Measurements from ENCODE around the gene EFCC1. TPM values are rescaled to one million over a fixed set of nuclear protein-coding genes. Genes with fewer than 3 reads are reported as not detected.
"Not testable (repeated sequence)": the region's sequence is repeated elsewhere in the genome, so short reads cannot be mapped to it uniquely, and the experiment has no call there.

The EFCC1 gene
- total and polyA plus RNA-seq, 3 donors from 2014 or later: 2.6 to 2.9 (median 2.8) TPM

GRCh38 chr3:129087138-129087702, 86.1 kb downstream of the EFCC1 start:
- DNase-seq: peak; percentile 64
- TF ChIP-seq CTCF (IDR thresholded peaks at IDR 0.05) (no peak), POLR2A (IDR thresholded peaks at IDR 0.05) (no peak)
- H3K27ac ChIP-seq: peak overlapping the region; percentile 81 to 88
- H3K36me3 ChIP-seq (ENCODE audit: low read depth, missing control alignments): no peaks in the 10 kb centered on the region
- H3K4me3 ChIP-seq: no peak overlapping the region
- intact Hi-C loops (cut with DNase I; ENCODE audit: low total_unique reads): no loop called here
- no peaks in the 10 kb centered on the region for H3K27me3 ChIP-seq
- no peaks in the 10 kb centered on the region for H3K9me3 ChIP-seq
- peaks cover 6% of the 10 kb centered on the region for H3K4me1 ChIP-seq
- WGBS, 2 donors: 37 to 51% methylated on average over 4 to 8 of the region's 8 CpGs

DNA sequence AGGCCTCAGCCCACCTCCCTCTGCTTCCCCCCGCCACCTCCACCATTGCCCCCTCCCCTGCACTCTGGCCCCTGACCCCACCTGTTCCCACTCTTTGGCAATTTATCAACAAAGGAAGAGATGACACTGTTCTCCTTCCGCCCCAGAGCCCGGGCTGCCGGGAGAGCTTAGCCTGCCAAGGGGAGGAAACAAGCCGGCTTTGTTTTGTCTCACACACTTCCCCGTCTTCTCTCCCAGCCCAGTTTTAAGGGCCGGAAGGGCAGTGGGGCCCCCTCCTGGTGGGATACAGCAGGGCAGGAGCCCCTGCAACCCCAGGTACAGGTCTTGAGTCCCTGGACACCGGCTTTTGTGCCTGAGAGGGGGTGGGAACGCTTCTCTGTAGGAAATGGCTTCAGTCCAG, 86.8 kb downstream of the EFCC1 start:
- H3K27me3 ChIP-seq; H3K4me3 ChIP-seq; H3K9me3 ChIP-seq; H3K4me1 ChIP-seq; H3K36me3 ChIP-seq (ENCODE audit: low read depth, missing control alignments); H3K27ac ChIP-seq; intact Hi-C loops (cut with DNase I; ENCODE audit: low total_unique reads): not testable (repeated sequence)
- no CpG with 5 or more reads among the region's 9 CpGs for WGBS, 2 donors
- peak; percentile 62 for DNase-seq

GRCh38 chr3:129088312-129088711, 87.2 kb downstream of the EFCC1 start:
- H3K36me3 ChIP-seq (ENCODE audit: low read depth, missing control alignments); H3K4me1 ChIP-seq; H3K4me3 ChIP-seq; DNase-seq; H3K27ac ChIP-seq; H3K27me3 ChIP-seq; intact Hi-C loops (cut with DNase I; ENCODE audit: low total_unique reads); H3K9me3 ChIP-seq: not testable (repeated sequence)
- WGBS, 2 donors: no CpG with 5 or more reads among the region's 6 CpGs

Other genes with a start within 250 kb of the EFCC1 start
- gene ACAD9, start 121.7 kb upstream of the EFCC1 start, total RNA-seq: 10 to 100 TPM; 80.4 to 80.6 TPM
- gene ACAD9, start 121.7 kb upstream of the EFCC1 start, polyA plus RNA-seq (ENCODE audit: insufficient read depth, low read depth, low replicate concordance): 49.5 TPM
- gene CFAP92, start 7.2 kb upstream of the EFCC1 start, total RNA-seq: 10 to 100 TPM; 16.0 to 26.7 TPM
- gene CFAP92, start 7.2 kb upstream of the EFCC1 start, polyA plus RNA-seq (ENCODE audit: insufficient read depth, low read depth, low replicate concordance): 62.0 TPM
- gene GP9, start 59.5 kb downstream of the EFCC1 start, total RNA-seq: 1 to 10 TPM; 1.4 to 1.7 TPM
- gene GP9, start 59.5 kb downstream of the EFCC1 start, polyA plus RNA-seq (ENCODE audit: insufficient read depth, low read depth, low replicate concordance): 2.1 TPM
- 10 to 100 TPM; 27.2 to 28.2 TPM for gene RAB43, start 120.5 kb downstream of the EFCC1 start, total RNA-seq
- 12.4 TPM for gene RAB43, start 120.5 kb downstream of the EFCC1 start, polyA plus RNA-seq (ENCODE audit: insufficient read depth, low read depth, low replicate concordance)
- gene ISY1, start 159.8 kb downstream of the EFCC1 start, total RNA-seq: 10 to 100 TPM; 19.4 to 21.0 TPM
- gene ISY1, start 159.8 kb downstream of the EFCC1 start, polyA plus RNA-seq (ENCODE audit: insufficient read depth, low read depth, low replicate concordance): 20.7 TPM
- 100 to 1,000 TPM; 248 to 291 TPM for gene CNBP, start 182.6 kb downstream of the EFCC1 start, total RNA-seq
- gene CNBP, start 182.6 kb downstream of the EFCC1 start, polyA plus RNA-seq (ENCODE audit: insufficient read depth, low read depth, low replicate concordance): 295 TPM
- gene COPG1, start 248.3 kb downstream of the EFCC1 start, total RNA-seq: 10 to 100 TPM; 94.5 to 98.2 TPM
- 113 TPM for gene COPG1, start 248.3 kb downstream of the EFCC1 start, polyA plus RNA-seq (ENCODE audit: insufficient read depth, low read depth, low replicate concordance)